K562 (cell line): ENCODE measurements around the gene NSUN6. TPM values are rescaled to one million over a fixed set of nuclear protein-coding genes. Genes with fewer than 3 reads are reported as not detected.
A peak's percentile ranks its signal among the peaks of the same experiment; 100 is the strongest.

ENCODE experiments used
- ARID1B ChIP-seq: fragments of 450-650 bp; IDR thresholded peaks from 2 replicates; pipeline ENCODE4 v1.6.1; 2016; ENCODE audit warnings: antibody characterized with exemption, mild to moderate bottlenecking, inconsistent platforms
- BRD9 ChIP-seq: fragments of 450-650 bp; IDR thresholded peaks from 2 replicates; pipeline ENCODE4 v1.6.1; 2018; ENCODE audit warnings: low read depth; ENCODE audit not compliant: partially characterized antibody
- E2F6 ChIP-seq, 2 experiments: IDR thresholded peaks; 2 replicates each; pipeline ENCODE4 v1.6.1; 2011; ENCODE audit warnings: borderline replicate concordance in 1 of 2, control low read depth in 1 of 2, low read depth in 1 of 2, low read length in 1 of 2, mild to moderate bottlenecking in 1 of 2, mixed read lengths in 1 of 2, moderate library complexity in 1 of 2; ENCODE audit not compliant: insufficient read depth in 1 of 2, insufficient read length in 1 of 2, poor library complexity in 1 of 2, severe bottlenecking in 1 of 2; ENCODE audit errors: extremely low read depth in 1 of 2
- FOXP4 ChIP-seq: sonication (generic); formaldehyde crosslinking; IDR thresholded peaks from 2 replicates; pipeline ENCODE4 v1.8.0; 2022; ENCODE audit warnings: mild to moderate bottlenecking, missing genetic modification reagents, borderline replicate concordance
- HDAC2 ChIP-seq: fragments of 450-650 bp; IDR thresholded peaks from 2 replicates; pipeline ENCODE4 v1.6.1; 2016; ENCODE audit warnings: mild to moderate bottlenecking
- MEF2A ChIP-seq: IDR thresholded peaks from 2 replicates; pipeline ENCODE4 v1.6.1; 2011; ENCODE audit warnings: low read depth, mild to moderate bottlenecking, low read length, moderate library complexity; ENCODE audit not compliant: control insufficient read depth
- RUNX1 ChIP-seq: sonication (generic); IDR thresholded peaks from 2 replicates; pipeline ENCODE4 v1.6.1; 2016; ENCODE audit warnings: antibody characterized with exemption, low read depth
- THRAP3 ChIP-seq: fragments of 450-650 bp; IDR thresholded peaks from 2 replicates; pipeline ENCODE4 v1.6.1; 2016; ENCODE audit warnings: mild to moderate bottlenecking, inconsistent platforms, borderline replicate concordance
- XRCC5 ChIP-seq: fragments of 200-400 bp; formaldehyde crosslinking; IDR thresholded peaks from 2 replicates; pipeline ENCODE4 v1.6.1; 2017; ENCODE audit warnings: low read depth, mild to moderate bottlenecking, low read length
- ZNF551 ChIP-seq: fragments of 250-450 bp; sonication (Bioruptor Pico); IDR thresholded peaks from 2 replicates; pipeline ENCODE4 v1.5.0; 2021; ENCODE audit warnings: mild to moderate bottlenecking, moderate library complexity
- ZNF75A ChIP-seq: fragments of 450-650 bp; formaldehyde crosslinking; IDR thresholded peaks from 2 replicates; pipeline ENCODE4 v1.4.0; 2020; ENCODE audit warnings: mild to moderate bottlenecking
- polyA plus RNA-seq, 8 experiments: library from polyadenylated mRNA; depleted of rRNA in 4 of 8; stranded (reverse) in 5 of 8; unstranded in 3 of 8; fragments of >200 nt; fragmentation: Nextera tagmentation in 2 of 8; fragmentation: Illumina TruSeq in 1 of 8; extraction: Ambion mirVana in 2 of 8; extraction: Trizol in 1 of 8; gene quantifications; 2 replicates each; pipeline versions ENCODE4 v1.2.1 to v1.2.3, GENCODE V29; 2011 to 2014; ENCODE audit warnings: inconsistent platforms in 1 of 8, missing spikeins in 1 of 8
- total RNA-seq, 7 experiments: library from RNA; depleted of rRNA in 6 of 7; stranded (reverse); fragments of >200 nt in 6 of 7; fragmentation: Illumina TruSeq in 2 of 7; extraction: Trizol in 2 of 7; gene quantifications; 2 replicates each; pipeline versions ENCODE4 v1.2.1 to v1.2.3, GENCODE V29; 2011 to 2021; ENCODE audit warnings: low replicate concordance in 1 of 7
- TF ChIP-seq, protein P1 (sequence below), 2 experiments: fragments of 450-650 bp; formaldehyde crosslinking in 1 of 2; IDR thresholded peaks; 2 replicates each; pipeline versions ENCODE4 v1.4.0 to v1.6.1; 2014 to 2020; ENCODE audit warnings: mild to moderate bottlenecking in 2 of 2, borderline replicate concordance in 1 of 2, low read depth in 1 of 2

Gene NSUN6
- total and polyA plus RNA-seq, 9 of the 15 experiments (the other 6 are each of a cell fraction or from before 2014, with no cell fraction given): 12.5 to 33.1 (median 24.2) TPM

GRCh38 chr10:18651324-18652007, at the start of gene NSUN6 (continued):
- TF ChIP-seq, protein P1, sequence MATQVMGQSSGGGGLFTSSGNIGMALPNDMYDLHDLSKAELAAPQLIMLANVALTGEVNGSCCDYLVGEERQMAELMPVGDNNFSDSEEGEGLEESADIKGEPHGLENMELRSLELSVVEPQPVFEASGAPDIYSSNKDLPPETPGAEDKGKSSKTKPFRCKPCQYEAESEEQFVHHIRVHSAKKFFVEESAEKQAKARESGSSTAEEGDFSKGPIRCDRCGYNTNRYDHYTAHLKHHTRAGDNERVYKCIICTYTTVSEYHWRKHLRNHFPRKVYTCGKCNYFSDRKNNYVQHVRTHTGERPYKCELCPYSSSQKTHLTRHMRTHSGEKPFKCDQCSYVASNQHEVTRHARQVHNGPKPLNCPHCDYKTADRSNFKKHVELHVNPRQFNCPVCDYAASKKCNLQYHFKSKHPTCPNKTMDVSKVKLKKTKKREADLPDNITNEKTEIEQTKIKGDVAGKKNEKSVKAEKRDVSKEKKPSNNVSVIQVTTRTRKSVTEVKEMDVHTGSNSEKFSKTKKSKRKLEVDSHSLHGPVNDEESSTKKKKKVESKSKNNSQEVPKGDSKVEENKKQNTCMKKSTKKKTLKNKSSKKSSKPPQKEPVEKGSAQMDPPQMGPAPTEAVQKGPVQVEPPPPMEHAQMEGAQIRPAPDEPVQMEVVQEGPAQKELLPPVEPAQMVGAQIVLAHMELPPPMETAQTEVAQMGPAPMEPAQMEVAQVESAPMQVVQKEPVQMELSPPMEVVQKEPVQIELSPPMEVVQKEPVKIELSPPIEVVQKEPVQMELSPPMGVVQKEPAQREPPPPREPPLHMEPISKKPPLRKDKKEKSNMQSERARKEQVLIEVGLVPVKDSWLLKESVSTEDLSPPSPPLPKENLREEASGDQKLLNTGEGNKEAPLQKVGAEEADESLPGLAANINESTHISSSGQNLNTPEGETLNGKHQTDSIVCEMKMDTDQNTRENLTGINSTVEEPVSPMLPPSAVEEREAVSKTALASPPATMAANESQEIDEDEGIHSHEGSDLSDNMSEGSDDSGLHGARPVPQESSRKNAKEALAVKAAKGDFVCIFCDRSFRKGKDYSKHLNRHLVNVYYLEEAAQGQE (IDR thresholded peaks at IDR 0.05; ENCODE audit: borderline replicate concordance): no peak
- TF ChIP-seq, protein P1 (CRISPR knock-in tag; IDR thresholded peaks at IDR 0.05; ENCODE audit: low read depth): no peak
- TF ChIP-seq ZNF75A (CRISPR knock-in tag) (no peak), ARID1B (no peak; the same call in 1 of the 2 replicates), XRCC5 (no peak), THRAP3 (no peak), MEF2A (no peak), ZNF551 (CRISPR knock-in tag) (no peak), BRD9 (no peak), E2F6 (IDR thresholded peaks at IDR 0.05; ENCODE audit: borderline replicate concordance in 1 of 2, extremely low read depth in 1 of 2, insufficient read depth in 1 of 2, insufficient read length in 1 of 2, low read depth in 1 of 2, low read length in 1 of 2, poor library complexity in 1 of 2, severe bottlenecking in 1 of 2) (peak in 1 of 2 experiments; percentile 47), FOXP4 (CRISPR knock-in tag) (no peak), HDAC2 (peak; percentile 52), RUNX1 (no peak)
